ENCODE measurements around the gene OMP.

DNA sequence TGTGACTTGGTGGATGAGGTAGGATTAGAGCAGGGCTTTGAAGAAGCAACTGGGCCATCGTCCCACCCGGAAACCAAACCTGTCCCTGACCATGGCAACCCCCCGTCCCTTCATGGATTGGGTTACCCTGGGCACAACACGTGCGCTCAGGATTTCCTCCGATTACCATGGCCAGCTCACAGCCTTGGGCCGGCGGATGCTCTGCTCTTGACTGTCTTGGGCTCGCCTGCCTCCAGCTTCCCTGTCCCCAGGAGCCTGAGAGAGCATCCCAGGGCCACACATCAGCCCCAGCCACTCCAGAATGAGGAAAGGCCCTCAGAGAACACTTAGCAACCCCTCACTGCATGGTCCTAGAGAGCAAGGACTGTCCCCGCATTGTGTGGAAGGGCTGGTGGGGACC is 48.2 kb downstream of the OMP start:
- TF ChIP-seq CREM (CRISPR knock-in tag; IDR thresholded peaks at IDR 0.05) (no peak), MYBL2 (CRISPR knock-in tag; IDR thresholded peaks at IDR 0.05) (no peak), USF1 (CRISPR knock-in tag; IDR thresholded peaks at IDR 0.05) (no peak), HMGA2 (CRISPR knock-in tag; IDR thresholded peaks at IDR 0.05) (no peak), CTCF (IDR thresholded peaks at IDR 0.05) (no peak), TEAD4 (CRISPR knock-in tag; IDR thresholded peaks at IDR 0.05) (no peak), FOXK1 (CRISPR knock-in tag; IDR thresholded peaks at IDR 0.05) (no peak), CBFB (CRISPR knock-in tag; IDR thresholded peaks at IDR 0.05; ENCODE audit: low read depth) (no peak), ZNF138 (CRISPR knock-in tag; conservative IDR thresholded peaks at IDR 0.05) (no peak)
